GM21367 (cell line): ENCODE data around the gene ZNF385B.
"Not testable (repeated sequence)": the region's sequence is repeated elsewhere in the genome, so short reads cannot be mapped to it uniquely, and the experiment has no call there.

Experiments
- ATAC-seq: cut with Tn5 transposase; IDR thresholded peaks from one replicate; pipeline ENCODE4 v1.9.1; 2021; ENCODE audit not compliant: unreplicated experiment

The ZNF385B gene

DNA sequence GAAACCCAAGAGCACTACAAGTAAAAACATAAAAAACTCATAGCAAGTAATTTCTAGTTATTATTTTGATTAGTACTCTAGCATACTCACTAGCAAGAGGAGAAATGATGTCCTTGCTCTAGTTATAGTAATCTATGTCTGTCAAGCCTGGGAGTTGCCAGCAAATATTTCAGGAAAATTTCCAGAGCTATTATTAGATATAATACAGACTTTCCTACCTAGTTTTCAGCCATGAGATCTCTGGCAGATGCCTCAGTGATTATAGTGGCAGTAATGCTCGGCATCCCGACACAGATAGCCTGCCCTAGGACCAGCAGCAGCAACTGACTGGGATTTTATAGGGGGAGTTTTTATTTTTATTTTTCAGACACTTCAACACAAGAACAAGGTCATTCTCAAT is 224.4 kb downstream of the ZNF385B start:
- no peak for ATAC-seq

- no peak for ATAC-seq
Observed at GRCh38 chr2:179636100-179636980, 225.1 kb downstream of the ZNF385B start.

GRCh38 chr2:179631769-179632385 is 229.5 kb downstream of the ZNF385B start:
- not testable (repeated sequence) for ATAC-seq

DNA sequence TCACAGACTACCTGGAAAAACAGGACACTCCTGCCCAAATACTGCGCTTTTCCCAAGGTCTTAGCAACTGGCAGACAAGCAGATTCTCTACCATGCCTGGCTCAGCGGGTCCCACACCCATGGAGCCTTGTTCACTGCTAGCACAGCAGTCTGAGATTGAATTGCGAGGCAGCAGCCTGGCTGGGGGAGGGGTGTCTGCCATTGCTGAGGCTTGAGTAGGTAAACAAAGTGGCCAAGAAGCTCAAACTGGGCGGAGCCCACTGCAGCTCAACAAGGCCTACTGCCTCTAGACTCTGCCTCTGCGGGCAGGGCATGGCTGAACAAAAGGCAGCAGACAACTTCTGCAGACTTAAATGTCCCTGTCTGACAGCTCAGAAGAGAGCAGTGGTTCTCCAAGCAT is 231.6 kb downstream of the ZNF385B start:
- not testable (repeated sequence) for ATAC-seq

- no peak for ATAC-seq
Observed at GRCh38 chr2:179626261-179626660, 235.2 kb downstream of the ZNF385B start.

DNA sequence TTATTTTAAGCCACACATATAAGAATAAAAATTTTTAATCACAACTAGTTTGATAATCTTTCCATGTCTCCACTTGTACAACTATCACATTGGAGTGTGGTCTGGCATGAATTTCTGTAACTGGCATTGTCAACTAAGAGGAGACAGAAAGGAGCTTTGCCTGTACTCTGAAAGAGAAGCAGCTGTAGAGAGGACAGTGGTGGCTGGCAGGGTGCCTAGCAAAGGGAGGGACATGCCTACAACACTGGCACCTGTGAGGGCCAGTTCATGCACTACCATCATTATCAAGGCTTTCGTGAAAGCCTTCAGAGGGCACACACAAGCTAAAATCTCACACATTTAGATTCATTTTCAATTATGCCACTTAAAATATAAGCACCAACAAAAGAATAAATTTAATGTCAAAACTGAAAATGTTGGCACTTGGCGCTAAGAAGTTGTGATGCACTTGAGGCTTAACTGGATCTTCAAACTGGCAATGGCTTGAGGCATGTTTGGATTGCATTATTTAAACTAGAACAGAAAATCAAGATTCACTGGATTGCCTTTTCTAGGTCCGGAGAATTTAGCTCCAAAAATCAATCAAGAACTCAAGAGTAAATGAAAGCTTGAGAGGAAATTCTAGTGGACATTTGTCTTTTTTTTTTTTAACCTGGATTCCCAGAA is 238.6 kb downstream of the ZNF385B start:
- ATAC-seq: no peak

DNA sequence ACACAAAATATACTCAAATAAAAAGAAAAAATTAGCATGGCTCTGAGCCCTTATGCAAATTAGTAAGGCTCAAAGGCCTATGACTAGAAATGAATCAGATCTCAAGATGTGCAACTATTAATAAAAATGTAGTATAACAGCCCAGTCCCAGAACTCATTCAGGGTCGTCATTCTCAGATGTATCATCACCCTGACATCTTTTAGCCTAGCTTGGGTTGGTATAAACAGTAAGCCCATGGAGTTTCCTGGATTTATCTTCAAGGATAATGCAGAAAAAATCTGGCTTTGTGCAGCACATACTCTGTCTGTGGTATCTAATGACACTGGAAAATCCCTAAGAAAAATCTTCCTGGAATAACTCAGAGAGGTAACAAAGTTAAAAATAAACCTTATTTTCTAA is 239.3 kb downstream of the ZNF385B start:
- ATAC-seq: no peak

GRCh38 chr2:179619947-179620467 is 241.4 kb downstream of the ZNF385B start:
- ATAC-seq: no peak

DNA sequence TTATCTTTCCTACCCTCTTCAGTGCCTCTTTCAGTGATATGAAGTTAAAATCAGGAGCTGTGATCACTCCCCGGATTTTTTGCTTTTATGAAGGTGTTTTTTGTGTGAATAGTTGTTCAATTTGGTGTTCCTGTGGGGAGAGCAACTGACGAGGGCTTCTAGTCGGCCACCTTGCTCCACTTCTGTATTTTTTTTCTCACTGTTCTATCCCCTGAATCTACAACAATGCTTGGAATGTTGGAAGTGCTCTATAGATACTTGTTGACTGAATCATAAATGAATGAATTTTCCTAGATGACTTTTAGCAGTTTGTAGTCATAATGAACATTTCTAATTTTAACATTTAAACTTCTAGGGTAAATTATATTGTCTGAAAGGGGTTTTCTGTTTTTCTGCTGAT is 247.3 kb downstream of the ZNF385B start:
- ATAC-seq: no peak

DNA sequence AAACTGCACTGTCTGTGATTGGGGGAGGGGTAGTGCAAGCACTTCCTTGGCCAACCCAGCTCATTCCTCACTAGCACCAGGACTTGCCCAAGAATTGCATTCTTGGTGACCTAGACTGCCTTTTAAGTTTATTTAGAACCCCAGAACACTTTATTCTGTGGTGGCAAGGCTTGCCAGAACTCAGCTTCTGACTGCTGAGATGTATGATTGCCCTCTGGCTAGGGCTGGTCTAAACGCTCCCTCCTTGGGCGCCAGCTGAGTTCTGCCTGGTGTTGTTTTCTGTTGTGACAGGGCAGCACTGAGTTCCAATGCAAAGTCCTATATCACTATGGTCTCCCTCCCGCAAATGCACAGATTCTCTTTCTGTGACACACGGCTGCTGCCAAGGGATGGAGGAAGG is 247.7 kb downstream of the ZNF385B start:
- ATAC-seq: no peak

- no peak for ATAC-seq
Observed at GRCh38 chr2:179613299-179613651, 248.1 kb downstream of the ZNF385B start.

- ATAC-seq: no peak
Observed at GRCh38 chr2:179612591-179613298, 248.7 kb downstream of the ZNF385B start.

DNA sequence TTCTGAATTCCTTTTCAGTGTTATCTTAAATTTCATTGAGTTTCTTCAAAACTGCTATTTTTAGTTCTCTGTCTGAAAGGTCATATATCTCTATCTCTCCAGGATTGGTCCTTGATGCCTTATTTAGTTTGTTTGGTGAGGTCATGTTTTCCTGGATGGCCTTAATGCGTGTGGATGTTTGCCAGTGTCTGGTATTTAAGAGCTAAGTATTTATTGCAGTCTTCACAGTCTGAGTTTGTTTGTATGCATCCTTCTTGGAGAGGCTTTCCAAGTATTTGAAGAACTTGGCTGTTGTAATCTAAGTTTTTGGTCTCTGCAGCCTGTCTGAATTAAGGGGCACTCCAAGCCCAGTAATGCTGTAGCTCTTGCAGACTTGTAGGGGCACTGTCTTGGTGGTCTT is 249.3 kb downstream of the ZNF385B start:
- ATAC-seq: no peak

DNA sequence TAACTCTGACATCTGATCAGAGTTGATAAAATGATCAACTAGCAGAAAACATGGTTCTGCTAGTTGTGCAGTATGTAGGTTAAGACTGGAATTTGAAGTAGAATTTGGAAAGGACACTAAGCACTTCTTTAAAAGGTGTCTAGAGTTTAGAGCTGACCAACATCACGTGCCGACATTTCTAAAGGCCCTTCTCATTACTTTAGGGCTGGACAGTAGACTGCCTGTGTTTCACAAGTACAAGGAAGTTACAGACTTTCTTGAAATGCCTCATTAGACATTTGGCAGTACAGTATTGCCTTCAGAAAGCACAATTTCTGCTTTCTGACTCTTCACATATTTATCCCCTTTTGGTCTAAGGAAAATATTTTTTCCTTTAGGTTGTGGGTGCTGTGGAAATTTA is 255.3 kb downstream of the ZNF385B start:
- ATAC-seq: no peak

- ATAC-seq: no peak
Observed at GRCh38 chr2:179605341-179605740, 256.1 kb downstream of the ZNF385B start.

GRCh38 chr2:179604598-179604997 is 256.8 kb downstream of the ZNF385B start:
- no peak for ATAC-seq

DNA sequence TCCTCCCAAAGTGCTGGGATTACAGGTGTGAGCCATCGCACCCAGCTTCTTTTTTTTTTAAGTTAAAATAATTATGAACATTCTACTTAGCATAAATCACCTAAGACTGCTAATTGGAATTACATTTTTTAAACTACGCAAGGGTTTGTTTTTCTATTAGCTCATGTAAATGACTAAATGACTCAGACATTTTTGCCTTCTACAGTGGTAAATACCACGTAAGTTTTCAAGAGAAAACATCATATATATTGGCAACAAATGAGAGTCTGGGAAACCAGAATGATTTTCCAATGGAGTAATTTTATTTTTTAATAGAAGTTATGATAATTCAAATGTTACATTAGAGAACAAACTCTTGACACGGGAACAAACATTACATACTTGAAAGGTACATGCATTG is 259.0 kb downstream of the ZNF385B start:
- no peak for ATAC-seq

- ATAC-seq: no peak
Observed at GRCh38 chr2:179596018-179596417, 265.4 kb downstream of the ZNF385B start.

DNA sequence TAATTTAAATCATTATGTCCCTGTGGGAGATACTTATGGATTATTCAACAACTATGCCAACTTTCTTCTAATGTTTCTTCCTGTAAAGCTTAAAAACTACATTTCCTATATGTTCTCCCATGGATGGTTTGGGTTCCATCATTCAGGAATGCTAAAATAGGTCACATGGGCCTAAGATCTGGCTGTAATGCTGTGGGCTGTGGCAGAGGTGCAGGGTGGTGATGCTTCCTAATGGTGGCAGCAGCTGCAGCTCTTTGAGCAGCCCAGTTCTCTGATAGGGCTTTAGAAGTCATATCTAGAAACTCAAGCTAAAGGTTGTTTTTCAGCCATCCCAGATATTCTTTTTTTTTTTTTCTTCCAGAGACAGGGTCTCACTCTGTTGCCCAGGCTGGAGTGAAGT is 266.1 kb downstream of the ZNF385B start:
- ATAC-seq: no peak

DNA sequence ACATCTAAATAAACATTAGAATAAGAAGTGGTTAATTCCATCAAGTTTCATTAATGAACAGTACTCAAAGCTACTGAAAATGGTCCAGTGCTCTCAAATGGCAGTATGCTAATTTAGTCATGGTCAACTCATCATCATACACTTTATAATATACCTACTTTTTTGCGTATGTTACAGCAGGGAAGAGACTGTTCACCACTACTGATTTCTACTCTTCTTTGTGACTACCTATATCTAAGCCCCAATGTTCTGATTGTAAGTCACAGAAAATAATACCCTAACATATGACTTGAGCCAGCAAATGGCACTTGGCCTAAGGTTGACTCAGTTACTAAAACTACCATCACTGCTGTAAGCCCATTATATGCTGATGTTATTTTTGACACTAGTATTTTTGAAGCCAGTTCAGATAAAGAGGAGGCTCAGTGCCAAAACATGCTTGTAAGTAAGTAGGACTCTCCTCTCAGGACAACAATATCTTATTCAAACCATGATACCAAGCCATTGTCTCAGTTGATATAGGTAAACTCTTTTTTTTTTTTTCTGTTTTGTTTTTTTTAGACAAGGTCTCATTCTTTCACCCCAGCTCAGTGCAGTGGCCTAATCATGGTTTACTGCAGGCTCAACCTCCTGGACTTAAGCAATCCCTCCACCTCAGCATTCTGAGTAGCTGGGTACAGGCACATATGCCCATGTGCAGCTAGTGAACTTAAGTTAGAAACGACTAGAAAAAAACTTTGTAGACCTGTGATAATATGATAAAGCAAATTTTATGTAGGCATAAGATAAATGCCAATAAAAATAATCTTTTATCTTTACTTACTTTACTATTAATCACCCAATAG is 266.9 kb downstream of the ZNF385B start:
- no peak for ATAC-seq
